GM18498 (cell line): Measurements from ENCODE around the gene C19orf53.
"Not testable (repeated sequence)": the region's sequence is repeated elsewhere in the genome, so short reads cannot be mapped to it uniquely, and the experiment has no call there.

ENCODE experiments used
- ATAC-seq: cut with Tn5 transposase; IDR thresholded peaks from one replicate; pipeline ENCODE4 v1.9.1; 2021; ENCODE audit warnings: mild to moderate bottlenecking, moderate library complexity; ENCODE audit not compliant: unreplicated experiment

Gene C19orf53

GRCh38 chr19:13763265-13763664 is 11.0 kb upstream of the C19orf53 start:
- ATAC-seq, result no peak

DNA sequence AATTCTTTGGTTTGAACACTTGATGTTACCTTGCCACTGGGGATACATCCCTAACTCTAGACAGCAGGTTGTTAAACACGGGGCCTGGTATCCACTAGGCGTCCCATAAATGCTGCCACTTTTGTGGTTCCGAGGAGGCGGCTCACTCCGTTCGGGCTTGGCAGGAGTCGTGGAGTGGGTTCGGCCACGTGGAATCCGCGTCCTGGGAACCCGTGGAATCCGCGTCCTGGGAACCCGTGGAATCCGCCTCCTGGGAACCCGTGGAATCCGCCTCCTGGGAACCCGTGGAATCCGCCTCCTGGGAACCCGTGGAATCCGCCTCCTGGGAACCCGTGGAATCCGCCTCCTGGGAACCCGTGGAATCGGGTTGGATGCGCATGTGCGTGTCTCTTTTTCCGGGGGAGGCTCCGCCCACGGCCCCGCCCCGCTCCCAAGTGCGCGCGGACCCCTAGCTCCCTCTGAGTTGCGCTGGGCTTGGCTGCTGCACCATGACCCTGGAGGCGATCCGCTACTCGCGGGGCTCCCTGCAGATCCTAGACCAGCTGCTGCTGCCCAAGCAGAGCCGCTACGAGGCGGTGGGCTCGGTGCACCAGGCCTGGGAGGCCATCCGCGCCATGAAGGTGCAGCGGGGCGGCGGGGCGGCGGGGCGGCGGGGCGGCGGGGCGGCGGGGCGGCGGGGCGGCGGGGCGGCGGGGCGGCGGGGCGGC is 10.0 kb upstream of the C19orf53 start, which contains the start of gene MRI1:
MRI1 (plus strand) TSS at position 422 of the 707 bp plus-strand sequence; CDS start at position 489, 67 bp downstream.
- no peak for ATAC-seq

DNA sequence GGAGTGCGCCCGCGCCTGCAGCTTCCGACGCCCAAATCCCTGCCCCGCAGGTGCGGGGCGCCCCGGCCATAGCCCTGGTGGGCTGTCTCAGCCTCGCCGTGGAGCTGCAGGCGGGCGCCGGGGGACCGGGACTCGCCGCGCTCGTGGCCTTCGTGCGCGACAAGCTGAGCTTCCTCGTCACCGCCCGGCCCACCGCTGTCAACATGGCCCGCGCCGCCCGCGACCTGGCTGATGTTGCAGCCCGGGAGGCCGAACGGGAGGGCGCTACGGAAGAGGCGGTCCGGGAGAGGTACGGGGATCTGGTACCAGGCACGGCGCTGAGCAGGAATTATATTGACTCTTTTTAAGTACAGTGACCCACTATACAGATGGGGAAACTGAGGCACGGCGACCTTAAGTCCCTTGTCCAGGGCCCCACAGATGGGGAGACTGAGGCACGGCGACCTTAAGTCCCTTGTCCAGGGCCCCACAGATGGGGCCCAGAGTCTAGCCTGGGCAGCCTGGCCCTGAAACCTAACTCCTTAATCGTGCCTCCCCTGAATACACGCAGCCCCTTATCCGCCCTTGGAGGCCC is 9.3 kb upstream of the C19orf53 start:
- no peak for ATAC-seq

- ATAC-seq, result no peak
Measured at GRCh38 chr19:13765395-13766094, 8.7 kb upstream of the C19orf53 start.

- ATAC-seq, result no peak
Measured at GRCh38 chr19:13766095-13766481, 8.2 kb upstream of the C19orf53 start.

DNA sequence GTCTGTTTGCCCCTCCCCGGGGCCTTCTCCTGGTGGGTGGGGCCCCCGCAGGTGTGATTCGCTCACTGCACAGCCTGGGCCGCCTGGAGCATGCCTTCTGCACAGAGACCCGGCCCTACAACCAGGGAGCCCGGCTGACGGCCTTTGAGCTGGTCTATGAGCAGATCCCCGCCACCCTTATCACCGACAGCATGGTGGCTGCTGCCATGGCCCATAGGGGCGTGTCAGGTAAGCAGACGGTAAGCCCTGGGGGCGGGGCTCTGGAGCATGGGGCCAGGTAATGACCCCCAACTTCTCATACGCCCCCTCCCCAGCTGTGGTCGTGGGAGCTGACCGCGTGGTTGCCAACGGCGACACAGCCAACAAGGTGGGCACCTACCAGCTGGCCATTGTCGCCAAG is 5.7 kb upstream of the C19orf53 start:
- ATAC-seq, result no peak

DNA sequence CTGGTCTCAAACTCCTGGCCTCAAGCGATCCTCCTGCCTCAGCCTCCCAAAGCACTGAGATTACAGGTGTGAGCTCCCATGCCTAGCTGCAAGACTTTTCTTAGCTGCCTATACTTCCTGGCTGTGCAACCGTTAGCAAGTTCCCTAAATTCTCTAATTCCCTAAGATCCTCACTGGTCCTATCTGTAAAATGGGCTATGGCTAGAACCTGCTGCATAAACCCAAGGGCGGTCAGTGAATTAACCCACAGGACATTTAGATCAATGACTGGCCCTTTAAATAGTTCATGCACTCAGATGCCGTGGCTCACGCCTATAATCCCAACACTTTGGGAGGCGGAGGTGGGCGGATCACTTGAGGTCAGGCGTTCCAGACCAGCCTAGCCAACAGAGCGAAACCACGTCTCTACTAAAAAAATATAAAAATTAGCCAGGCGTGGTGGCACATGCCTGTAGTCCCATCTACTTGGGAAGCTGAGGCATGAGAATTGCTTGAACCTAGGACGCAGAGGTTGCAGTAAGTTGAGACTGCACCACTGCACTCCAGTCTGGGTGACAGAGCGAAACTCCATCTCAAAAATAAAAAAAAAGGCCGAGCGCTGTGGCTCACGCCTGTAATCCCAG is 4.1 kb upstream of the C19orf53 start:
- ATAC-seq, result no peak

GRCh38 chr19:13778398-13778797 is 4.1 kb downstream of the C19orf53 start:
- ATAC-seq, result no peak

- no peak for ATAC-seq
Measured at GRCh38 chr19:13778847-13779246, 4.6 kb downstream of the C19orf53 start.

DNA sequence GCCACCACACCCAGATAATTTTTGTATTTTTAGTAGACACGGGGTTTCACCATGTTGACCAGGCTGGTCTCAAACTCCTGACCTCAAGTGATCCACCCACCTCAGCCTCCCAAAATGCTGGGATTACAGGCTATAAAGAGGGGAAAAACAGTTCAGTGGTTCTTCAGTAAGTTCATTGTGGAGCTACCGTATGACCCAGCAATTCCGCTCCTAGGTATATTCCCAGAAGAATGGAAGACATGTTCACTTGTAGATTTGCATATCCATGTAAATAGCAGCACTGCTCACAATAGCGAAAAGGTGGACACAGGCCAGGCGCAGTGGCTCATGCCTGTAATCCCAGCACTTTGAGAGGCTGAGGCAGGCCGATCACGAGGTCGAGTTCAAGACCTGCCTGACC is 5.5 kb downstream of the C19orf53 start:
- ATAC-seq, result not testable (repeated sequence)

- no peak for ATAC-seq
Measured at GRCh38 chr19:13781547-13781946, 7.3 kb downstream of the C19orf53 start.

- ATAC-seq, result no peak
Measured at GRCh38 chr19:13782537-13782936, 8.3 kb downstream of the C19orf53 start.

DNA sequence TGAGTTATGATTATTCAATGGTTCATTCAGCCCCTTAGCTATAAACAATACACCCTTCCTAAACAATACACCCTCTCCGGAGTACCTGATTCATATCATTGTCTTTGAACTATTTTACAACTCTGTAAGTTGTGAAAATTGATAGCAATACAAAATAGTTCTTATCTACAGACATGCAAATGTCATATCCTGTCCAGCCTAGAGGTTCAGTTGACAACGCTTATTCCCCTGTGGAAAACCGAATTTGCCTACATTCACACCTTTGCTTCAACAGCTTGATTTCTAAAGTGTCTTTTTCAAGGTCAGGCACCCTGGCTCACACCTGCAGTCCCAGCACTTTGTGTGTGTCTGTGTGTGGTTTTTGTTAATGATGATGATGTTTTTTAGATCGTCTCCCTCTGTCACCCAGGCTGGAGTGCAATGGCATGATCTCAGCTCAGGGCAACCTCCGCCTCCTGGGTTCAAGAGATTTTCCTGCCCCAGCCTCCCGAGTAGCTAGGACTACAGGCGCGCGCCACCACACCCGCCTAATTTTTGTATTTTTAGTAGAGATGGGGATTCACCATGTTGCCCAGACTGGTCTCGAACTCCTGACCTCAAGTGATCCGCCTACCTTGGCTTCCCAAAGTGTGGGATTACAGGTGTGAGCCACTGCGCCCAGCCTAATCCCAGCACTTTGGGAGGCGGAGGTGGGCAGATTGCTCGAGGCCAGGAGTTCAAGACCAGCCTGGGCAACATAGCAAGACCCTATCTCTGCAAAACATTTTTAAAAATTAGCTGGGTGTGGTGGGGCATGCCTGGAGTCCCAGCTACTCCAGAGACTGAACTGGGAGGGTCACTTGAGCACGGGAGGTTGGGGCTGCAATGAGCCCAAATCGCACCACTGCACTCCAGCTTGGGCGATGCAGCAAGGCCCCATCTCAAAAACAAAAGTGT is 9.6 kb downstream of the C19orf53 start:
- no peak for ATAC-seq

DNA sequence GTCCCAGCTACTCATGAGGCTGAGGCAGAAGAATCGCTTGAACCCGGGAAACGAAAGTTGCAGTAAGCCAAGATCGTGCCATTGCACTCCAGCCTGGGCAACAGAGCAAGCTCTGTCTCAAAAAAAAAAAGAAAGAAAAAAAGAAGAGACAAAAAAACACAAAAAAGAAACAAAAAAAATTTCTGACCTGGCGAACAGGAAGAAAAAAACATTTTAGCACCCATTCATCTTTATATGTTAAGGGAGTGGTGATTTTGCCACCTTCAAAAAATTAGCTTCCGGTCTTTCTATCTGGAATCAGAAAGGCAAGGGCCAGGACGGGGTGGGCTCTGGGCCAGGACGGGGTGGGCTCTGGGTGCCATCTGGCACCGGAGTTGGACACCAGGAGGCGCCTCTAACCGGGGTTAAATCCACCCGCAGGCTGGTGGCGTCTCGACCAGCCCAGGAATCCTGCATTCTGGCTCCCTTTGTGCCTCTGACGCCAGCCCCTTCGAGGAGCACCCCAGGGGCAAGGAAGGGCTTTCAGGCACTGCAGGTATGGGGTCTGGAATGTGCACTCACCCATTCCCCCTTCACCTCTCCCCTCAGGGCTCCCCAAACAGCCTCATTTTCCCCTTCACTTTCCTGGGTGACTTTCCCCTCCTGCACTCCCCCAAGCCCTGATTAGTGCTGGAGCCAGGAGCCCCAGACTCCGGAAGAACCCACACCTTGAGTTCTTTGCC is 10.6 kb downstream of the C19orf53 start:
- no peak for ATAC-seq

- no peak for ATAC-seq
Measured at GRCh38 chr19:13788991-13789390, 14.7 kb downstream of the C19orf53 start.

- ATAC-seq, result no peak
Measured at GRCh38 chr19:13790354-13790753, 16.1 kb downstream of the C19orf53 start.

DNA sequence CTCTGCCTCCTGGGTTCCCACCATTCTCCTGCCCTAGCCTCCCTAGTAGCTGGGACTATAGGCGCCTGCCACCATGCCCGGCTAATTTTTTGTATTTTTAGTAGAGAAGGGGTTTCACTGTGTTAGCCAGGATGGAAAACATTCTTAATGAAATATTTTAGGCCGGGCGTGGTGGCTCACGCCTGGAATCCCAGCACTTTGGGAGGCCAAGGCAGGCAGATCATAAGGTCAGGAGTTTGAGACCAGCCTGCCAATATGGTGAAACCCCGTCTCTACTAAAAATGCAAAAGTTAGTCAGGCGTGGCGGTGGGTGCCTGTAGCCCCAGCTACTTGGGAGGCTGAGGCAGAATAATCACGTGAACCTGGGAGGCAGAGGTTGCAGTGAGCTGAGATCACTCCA is 19.1 kb downstream of the C19orf53 start:
- not testable (repeated sequence) for ATAC-seq

DNA sequence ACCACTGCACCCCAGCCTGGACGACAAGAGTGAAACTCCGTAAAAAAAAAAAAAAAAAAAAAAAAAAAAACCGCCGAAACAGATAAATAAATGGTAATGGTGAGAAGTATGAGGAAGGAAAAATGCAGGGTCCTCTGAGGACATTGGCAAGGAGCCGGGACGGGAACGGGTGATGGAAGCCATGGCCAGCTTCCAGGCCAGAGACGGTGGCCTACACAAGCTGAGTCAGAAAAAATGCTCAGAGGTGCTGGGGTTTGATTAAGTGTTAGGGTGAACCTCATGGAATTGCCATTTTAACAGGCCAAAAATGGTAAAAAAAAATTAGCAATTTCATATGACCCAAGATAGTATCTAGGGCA is 20.1 kb downstream of the C19orf53 start:
- no peak for ATAC-seq

GRCh38 chr19:13794757-13795589 is 20.7 kb downstream of the C19orf53 start, which contains the start of gene ZSWIM4:
TSS of gene ZSWIM4 (plus strand) at chr19:13795443. CDS start at chr19:13795649, 206 bp downstream.
- peak; percentile 95 for ATAC-seq
